ENCODE results near the gene CENPV.

Gene CENPV

GRCh38 chr17:16329519-16330271 lies 23.6 kb downstream of the CENPV start:
- H3K4me3 ChIP-seq (replicated peaks; ENCODE audit: low read depth, low read length), result no peak overlapping the region
- TF ChIP-seq CTCF (IDR thresholded peaks at IDR 0.05; ENCODE audit: low read depth, low read length, missing control alignments), result no peak

GRCh38 chr17:16328997-16329396 lies 24.3 kb downstream of the CENPV start:
- TF ChIP-seq CTCF (IDR thresholded peaks at IDR 0.05; ENCODE audit: low read depth, low read length, missing control alignments), result no peak
- DNase-seq (ENCODE audit: extremely low read depth, low read depth), result no peak
- H3K4me3 ChIP-seq (replicated peaks; ENCODE audit: low read depth, low read length), result no peak overlapping the region

More at GRCh38 chr17:16329519-16330271, 23.6 kb downstream of the CENPV start:
- DNase-seq (ENCODE audit: extremely low read depth, low read depth), result no peak

- no peak for DNase-seq (ENCODE audit: extremely low read depth, low read depth)
- no peak for TF ChIP-seq CTCF (IDR thresholded peaks at IDR 0.05; ENCODE audit: low read depth, low read length, missing control alignments)
- no peak overlapping the region for H3K4me3 ChIP-seq (replicated peaks; ENCODE audit: low read depth, low read length)
Observed at GRCh38 chr17:16327018-16327417, 26.3 kb downstream of the CENPV start.

- no peak overlapping the region for H3K4me3 ChIP-seq (replicated peaks; ENCODE audit: low read depth, low read length)
- DNase-seq (ENCODE audit: extremely low read depth, low read depth), result no peak
- TF ChIP-seq CTCF (IDR thresholded peaks at IDR 0.05; ENCODE audit: low read depth, low read length, missing control alignments), result no peak
Observed at GRCh38 chr17:16325964-16326363, 27.3 kb downstream of the CENPV start.

- DNase-seq (ENCODE audit: extremely low read depth, low read depth), result peak; percentile 70
- TF ChIP-seq CTCF (IDR thresholded peaks at IDR 0.05; ENCODE audit: low read depth, low read length, missing control alignments), result no peak
- H3K4me3 ChIP-seq (replicated peaks; ENCODE audit: low read depth, low read length), result no peak overlapping the region
Observed at GRCh38 chr17:16322636-16323035, 30.6 kb downstream of the CENPV start.

- H3K4me3 ChIP-seq (replicated peaks; ENCODE audit: low read depth, low read length), result no peak overlapping the region
- DNase-seq (ENCODE audit: extremely low read depth, low read depth), result no peak
- TF ChIP-seq CTCF (IDR thresholded peaks at IDR 0.05; ENCODE audit: low read depth, low read length, missing control alignments), result no peak
Observed at GRCh38 chr17:16319969-16320368, 33.3 kb downstream of the CENPV start.

GRCh38 chr17:16314859-16315258 lies 38.4 kb downstream of the CENPV start:
- H3K4me3 ChIP-seq (replicated peaks; ENCODE audit: low read depth, low read length), result no peak overlapping the region
- TF ChIP-seq CTCF (IDR thresholded peaks at IDR 0.05; ENCODE audit: low read depth, low read length, missing control alignments), result no peak
- DNase-seq (ENCODE audit: extremely low read depth, low read depth), result no peak

All from HFF-Myc (cell line).